ENCODE results near the gene MAFG.
A peak's percentile ranks its signal among the peaks of the same experiment; 100 is the strongest.
"Not testable (repeated sequence)": the region's sequence is repeated elsewhere in the genome, so short reads cannot be mapped to it uniquely, and the experiment has no call there.

MAFG gene

GRCh38 chr17:81921996-81922565, 5.5 kb downstream of the MAFG start:
- DNase-seq: no peak

GRCh38 chr17:81921537-81921862, 6.0 kb downstream of the MAFG start:
- no peak for DNase-seq

GRCh38 chr17:81920612-81921536, 6.7 kb downstream of the MAFG start:
- DNase-seq: no peak

- no peak for DNase-seq
Measured at GRCh38 chr17:81918832-81919545, 8.5 kb downstream of the MAFG start.

GRCh38 chr17:81918333-81918669, 9.2 kb downstream of the MAFG start:
- DNase-seq: not testable (repeated sequence)

- peak; percentile 89 for DNase-seq
Measured at GRCh38 chr17:81917565-81918332, 9.8 kb downstream of the MAFG start, which contains the start of gene SIRT7. SIRT7 (minus strand) TSS chr17:81918176; CDS start chr17:81918131, 45 bp downstream.

GRCh38 chr17:81916234-81917001, 11.1 kb downstream of the MAFG start:
- DNase-seq: no peak

- DNase-seq: no peak
Measured at GRCh38 chr17:81915331-81915730, 12.2 kb downstream of the MAFG start.

- no peak for DNase-seq
Measured at GRCh38 chr17:81914103-81914850, 13.3 kb downstream of the MAFG start.

GRCh38 chr17:81913394-81914102, 14.0 kb downstream of the MAFG start:
- DNase-seq: no peak

- DNase-seq: no peak
Measured at GRCh38 chr17:81912441-81913309, 14.9 kb downstream of the MAFG start.

GRCh38 chr17:81911969-81912368, 15.6 kb downstream of the MAFG start:
- DNase-seq: no peak

GRCh38 chr17:81911277-81911961, 16.1 kb downstream of the MAFG start, which contains the start of gene PCYT2:
PCYT2 (minus strand) TSS chr17:81911399; CDS start chr17:81911355, 44 bp downstream.
- DNase-seq: peak; percentile 97

GRCh38 chr17:81910840-81911276, 16.7 kb downstream of the MAFG start:
- peak; percentile 30 for DNase-seq

GRCh38 chr17:81909966-81910839, 17.3 kb downstream of the MAFG start:
- no peak for DNase-seq

- no peak for DNase-seq
Measured at GRCh38 chr17:81909231-81909630, 18.3 kb downstream of the MAFG start.

- DNase-seq: no peak
Measured at GRCh38 chr17:81908793-81909192, 18.7 kb downstream of the MAFG start.

Measured in RPMI8226 (cell line).